Stimulated activated naive CD8-positive, alpha-beta T cell treated with anti-CD3 and anti-CD28 coated beads, Interleukin-15, Interleukin-2, amounts not matched to agents 100 U/mL and 50 U/mL, for 24 hours (primary cell): ENCODE results near the gene HJURP.

Source experiments
- ATAC-seq: fragments of 150-1000 bp; cut with Tn5 transposase; one replicate; pipeline ENCODE4 v1.10.0; 2021
- DNase-seq: peaks from one replicate; pipeline ENCODE4 v3.0.0; 2021

The HJURP gene

GRCh38 chr2:233849607-233850271 is 4.6 kb downstream of the HJURP start:
- no peak for ATAC-seq
- DNase-seq, result no peak

- ATAC-seq (no peak), DNase-seq (no peak)
Observed at GRCh38 chr2:233848276-233848675, 6.1 kb downstream of the HJURP start.

DNA sequence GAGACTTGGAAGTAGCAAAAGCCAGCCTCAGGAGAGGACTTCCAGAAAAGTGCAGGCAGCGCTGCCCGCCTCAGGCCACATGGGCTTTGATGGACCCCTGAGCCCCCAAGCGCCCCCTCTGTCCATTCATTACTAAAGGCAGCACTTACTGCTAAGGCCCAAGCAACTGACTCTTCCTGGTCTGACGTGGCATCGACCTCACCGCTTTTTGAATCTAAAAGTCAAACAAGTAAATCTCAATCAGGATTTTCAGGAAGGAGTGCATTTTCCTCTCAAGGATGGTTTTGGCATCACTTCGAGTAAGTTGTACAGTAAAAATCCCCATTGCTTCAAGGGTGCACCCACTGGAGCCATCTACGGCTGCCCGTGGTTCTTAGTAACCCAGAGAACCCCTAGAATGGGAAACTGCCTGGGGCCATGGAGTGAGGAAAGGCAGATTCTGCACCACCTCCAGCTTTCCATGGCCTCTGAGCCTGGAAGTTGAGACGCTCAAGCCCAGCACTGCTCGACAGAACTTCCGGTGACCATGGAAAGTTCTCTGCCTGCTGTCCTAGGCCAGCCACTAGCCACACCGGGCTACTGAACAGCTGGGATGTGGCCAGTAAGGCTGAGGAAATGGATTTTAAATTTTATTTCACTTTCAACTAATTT is 7.0 kb downstream of the HJURP start:
- ATAC-seq (no peak), DNase-seq (no peak)

- ATAC-seq (no peak), DNase-seq (no peak)
Observed at GRCh38 chr2:233846387-233847247, 7.7 kb downstream of the HJURP start.

- no peak for DNase-seq
- ATAC-seq, result no peak
Observed at GRCh38 chr2:233845301-233846060, 8.9 kb downstream of the HJURP start.

- DNase-seq, result no peak
- no peak for ATAC-seq
Observed at GRCh38 chr2:233844836-233845235, 9.5 kb downstream of the HJURP start.

DNA sequence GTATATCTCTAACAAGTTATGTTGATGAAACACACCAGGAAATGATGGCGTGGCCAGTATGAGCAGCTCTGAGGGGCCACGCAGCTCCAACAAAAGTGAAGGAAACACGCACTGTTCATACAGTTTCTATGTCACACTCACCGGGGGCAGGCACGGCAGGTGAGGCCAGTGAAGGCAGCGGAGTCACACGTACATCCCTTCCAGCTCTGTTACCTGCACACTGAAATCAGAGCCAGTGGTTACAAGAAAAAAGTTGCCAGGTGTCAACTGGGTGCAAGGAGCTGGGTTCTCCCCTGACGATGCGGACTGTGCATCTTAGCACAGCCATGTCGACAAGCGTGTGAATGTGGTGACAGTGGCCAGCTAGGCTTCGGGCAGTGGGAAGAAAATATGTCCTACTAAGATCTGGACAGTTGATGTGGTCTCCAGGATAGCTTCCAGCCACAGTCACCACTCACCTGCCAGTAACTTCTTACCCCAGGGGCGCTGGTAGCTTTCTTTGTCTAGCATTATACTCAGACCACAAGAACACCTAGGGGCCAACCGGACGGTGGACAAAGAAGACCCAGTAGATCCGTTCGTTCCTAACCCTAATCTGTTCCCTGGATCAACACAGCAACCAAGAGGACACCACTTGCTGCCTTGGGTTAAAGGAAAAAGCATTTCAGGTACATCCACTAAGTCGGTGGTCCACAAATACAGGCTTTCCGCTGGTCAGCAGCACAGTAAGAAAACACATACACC is 10.1 kb downstream of the HJURP start:
- ATAC-seq (no peak), DNase-seq (no peak)

DNA sequence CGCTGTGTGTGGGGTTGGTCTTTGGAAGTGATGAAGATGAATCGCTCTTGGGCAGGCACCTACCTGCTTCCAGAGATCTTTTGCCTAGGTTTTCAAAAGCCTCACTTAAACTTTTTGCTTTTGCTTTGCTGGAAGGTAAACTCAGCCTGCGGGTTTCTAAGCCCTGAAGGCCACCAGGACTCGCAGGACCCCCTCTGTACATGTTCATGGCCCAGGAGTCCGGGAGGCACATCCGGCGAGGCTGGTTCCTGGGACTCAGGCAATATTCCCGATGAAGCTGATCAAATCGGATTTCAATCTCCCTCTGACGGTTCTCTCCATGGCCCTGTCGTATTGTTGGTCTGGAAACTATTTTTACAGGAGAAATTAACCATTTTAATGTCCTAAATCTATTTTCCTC is 13.2 kb downstream of the HJURP start:
- ATAC-seq (no peak), DNase-seq (no peak)

DNA sequence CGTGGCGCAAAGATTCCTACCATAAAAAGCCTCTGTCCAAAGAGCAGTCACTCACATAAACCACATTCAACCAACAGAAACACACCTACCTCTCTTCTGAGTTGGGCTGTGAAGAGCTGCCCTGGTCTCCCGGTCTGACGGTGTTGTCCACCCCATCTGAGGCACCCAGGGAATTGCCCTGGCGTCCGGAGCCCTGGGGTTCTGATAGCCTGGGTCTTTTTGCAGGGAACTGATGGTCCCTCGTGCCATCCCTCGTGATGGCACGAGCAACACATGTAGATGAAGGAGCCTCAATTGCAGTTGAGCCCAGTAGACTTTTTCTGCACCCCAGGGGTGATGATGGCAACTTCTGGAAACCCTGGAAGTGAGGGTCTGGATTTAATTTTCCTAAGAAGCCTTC is 13.8 kb downstream of the HJURP start:
- no peak for ATAC-seq
- no peak for DNase-seq

DNA sequence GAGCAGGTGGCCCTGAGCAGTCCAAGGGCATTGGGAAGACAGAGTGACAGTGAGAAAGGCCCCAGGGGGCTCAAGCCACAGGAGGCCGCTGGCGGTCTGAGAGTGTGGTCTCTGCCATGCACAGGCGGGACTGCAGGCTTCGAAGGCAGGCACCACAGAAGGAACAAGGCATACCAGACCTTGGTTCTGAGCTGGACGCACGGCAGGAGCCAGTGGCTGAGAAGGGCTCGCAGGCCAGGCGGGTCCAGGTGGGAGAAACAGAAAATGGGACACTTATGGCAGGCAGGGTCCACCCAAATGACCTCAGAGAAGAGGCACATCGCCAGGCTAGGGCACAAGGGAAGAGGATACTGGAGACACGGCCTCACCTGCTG is 14.9 kb downstream of the HJURP start:
- ATAC-seq (no peak), DNase-seq (no peak)

DNA sequence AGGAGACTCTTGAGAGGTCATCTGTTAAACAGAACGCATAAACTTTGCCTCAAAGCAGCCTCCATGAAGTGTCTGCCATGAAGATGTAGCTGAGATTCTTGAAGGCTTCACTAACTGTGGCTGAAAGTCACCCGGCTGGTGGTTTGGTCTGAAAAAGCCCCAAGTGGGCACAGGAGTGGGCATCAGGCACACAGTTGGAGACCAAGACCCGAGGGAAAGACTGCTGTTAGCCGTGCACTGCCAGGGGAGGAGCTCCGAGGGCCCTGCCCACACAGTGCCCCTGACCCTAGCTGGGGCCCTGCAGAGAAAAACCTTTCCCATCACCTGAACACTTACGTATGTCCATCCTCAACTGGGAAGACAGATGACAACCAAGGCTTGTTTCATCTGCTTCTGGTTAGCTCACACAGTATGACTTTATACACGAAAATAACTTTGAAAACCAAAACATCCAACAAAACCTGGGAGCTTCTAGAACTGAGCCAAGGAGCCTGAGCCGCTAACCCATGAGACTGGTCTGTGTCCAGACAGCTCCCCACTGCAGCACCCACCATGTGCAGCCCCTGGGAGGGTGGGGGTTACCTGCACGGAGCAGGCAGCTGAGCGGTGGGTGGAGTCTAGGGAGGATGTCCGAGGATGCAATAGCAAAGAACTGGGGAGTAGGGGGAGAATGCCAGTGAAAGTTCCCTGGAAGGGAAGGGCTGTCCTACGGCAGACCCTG is 15.4 kb downstream of the HJURP start:
- no peak for DNase-seq
- peak; percentile 26 for ATAC-seq

DNA sequence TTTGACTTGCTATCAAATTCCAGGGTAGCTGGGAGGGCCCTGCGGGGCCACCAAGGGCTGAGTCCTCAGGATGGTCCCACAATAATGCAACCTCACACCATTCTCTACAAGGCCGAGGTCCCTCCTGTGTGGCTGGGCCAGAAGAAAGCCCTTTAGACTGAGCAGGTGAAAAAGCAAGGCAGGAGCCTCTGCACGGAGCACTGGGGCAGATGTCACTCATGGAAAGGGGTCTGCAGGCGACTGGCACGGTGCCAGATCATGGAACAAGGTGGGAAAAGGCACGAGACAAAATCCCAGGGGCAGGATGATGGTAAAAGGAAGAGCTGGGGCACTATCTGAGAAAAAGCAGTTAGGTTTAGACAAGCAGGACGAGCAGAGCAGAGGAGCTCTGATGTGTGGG is 16.1 kb downstream of the HJURP start:
- no peak for DNase-seq
- ATAC-seq, result no peak

- ATAC-seq (no peak), DNase-seq (no peak)
Observed at GRCh38 chr2:233837694-233838229, 16.6 kb downstream of the HJURP start.

DNA sequence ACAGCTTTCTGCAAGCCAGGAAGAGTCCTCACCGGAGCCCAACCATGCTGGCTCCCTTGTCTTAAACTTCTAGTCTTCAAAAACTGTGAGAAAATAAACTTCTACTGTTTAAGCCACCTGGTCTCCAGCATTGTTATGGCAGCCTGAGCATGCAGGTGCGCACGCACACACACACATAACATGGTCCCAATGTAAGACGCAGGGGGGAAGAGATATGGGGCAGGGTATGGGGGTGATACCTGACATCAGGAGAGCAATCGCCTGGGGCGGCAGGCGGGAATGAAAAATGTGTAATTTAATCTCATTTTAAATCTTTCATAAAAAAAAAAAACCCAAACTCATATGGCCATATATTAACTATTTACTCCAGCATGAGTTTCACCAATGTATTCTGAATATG is 18.0 kb downstream of the HJURP start:
- DNase-seq, result no peak

DNA sequence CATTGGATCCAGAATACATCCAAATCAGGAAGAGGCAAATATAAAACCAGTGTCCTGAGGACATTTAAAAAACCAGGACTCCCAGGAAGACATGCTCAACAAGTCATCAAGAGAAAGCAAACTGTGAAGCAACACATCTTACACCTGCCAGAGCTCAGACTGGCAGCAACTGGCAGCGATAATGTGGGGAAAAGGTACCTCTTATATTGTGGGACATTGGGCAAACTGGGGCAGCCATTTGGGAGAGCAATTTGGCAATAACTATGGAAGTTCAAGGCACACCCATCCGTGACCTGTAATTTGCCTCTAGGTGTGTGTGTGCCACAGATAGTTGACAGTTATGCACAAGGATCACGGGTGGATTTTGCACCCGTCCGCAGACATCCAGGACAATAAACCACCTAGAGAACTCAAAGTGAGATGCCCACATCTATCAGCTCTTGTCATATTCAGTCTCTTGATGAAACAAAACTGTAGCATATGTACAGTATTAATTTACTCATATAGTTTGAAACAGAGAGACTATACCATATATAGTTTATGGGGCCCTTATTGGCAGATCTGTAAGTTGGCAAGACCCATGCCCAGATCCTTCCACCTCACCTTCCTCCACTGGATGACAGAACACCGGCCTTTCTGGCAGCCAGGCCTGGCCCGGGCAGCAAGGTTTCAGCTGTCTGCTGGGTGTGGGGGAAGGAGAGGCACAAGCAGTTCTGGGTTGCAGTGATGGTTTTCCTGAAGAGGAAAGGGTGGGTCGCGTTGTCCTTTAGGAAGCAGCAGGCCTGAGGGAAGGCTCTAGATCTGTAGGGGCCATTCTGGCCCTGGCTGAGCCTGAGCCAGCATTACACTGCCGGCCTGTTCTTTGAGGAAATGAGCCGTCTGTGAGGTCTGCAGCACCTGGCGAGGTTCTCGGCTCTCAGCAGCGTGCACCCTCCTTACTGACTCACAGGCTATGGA is 18.8 kb downstream of the HJURP start:
- ATAC-seq, result no peak

More for the DNA sequence above, 18.0 kb downstream of the HJURP start:
- ATAC-seq, result no peak

DNA sequence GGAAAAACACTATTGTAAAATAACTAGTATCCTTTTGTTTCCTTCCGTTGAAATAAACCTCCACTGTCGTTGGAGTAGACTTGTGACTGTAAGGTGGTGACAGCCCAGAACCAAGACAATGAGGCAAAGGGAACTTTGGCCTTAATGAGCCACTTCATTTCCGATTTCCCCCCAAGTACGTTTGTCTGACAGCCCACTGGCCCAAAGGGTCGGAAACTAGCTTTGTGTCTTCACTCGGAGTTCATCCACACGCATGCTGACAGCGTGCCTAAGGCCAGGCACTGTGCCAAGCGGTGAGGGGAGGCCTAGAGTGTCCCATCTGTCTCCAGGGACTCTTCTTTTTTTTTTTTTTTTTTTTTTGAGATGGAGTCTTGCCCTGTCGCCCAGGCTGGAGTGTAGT is 21.0 kb downstream of the HJURP start:
- ATAC-seq (no peak), DNase-seq (no peak)

More for the DNA sequence above, 18.8 kb downstream of the HJURP start:
- no peak for DNase-seq

- ATAC-seq, result peak; percentile 30
- DNase-seq, result no peak
Observed at GRCh38 chr2:233832869-233833311, 21.4 kb downstream of the HJURP start.

GRCh38 chr2:233832414-233832813 is 21.9 kb downstream of the HJURP start:
- no peak for ATAC-seq
- DNase-seq, result no peak

GRCh38 chr2:233831861-233832260 is 22.5 kb downstream of the HJURP start:
- no peak for DNase-seq
- no peak for ATAC-seq
